ENCODE measurements around the gene WDR5. TPM values are rescaled to one million over a fixed set of nuclear protein-coding genes. Genes with fewer than 3 reads are reported as not detected.
"Not testable (repeated sequence)": the region's sequence is repeated elsewhere in the genome, so short reads cannot be mapped to it uniquely, and the experiment has no call there.

The WDR5 gene
- total and polyA plus RNA-seq, 2 donors (not counting 1 experiment from before 2014, with no cell fraction given) = 15.5 to 26.0 TPM

- H4K20me1 ChIP-seq (ENCODE audit: control insufficient read depth, extremely low read depth, insufficient read depth, low read length) = no peaks in the 10 kb centered on the region
- H3K36me3 ChIP-seq (ENCODE audit: control insufficient read depth, insufficient read depth, low read length) = no peaks in the 10 kb centered on the region
- no peak overlapping the region for H3K4me2 ChIP-seq (ENCODE audit: extremely low read depth, insufficient read depth, low read length)
- TF ChIP-seq CTCF (conservative IDR thresholded peaks at IDR 0.05 in 1 of 2, IDR thresholded peaks at IDR 0.05 in 1 of 2; ENCODE audit: low read depth in 1 of 2, low read length in 2 of 2) (no peak), EZH2 (IDR thresholded peaks at IDR 0.05; ENCODE audit: low read length, missing control alignments) (no peak)
- H2AFZ ChIP-seq (ENCODE audit: low read length) = no peak overlapping the region
- H3K9me3 ChIP-seq (ENCODE audit: control insufficient read depth, insufficient read depth, low read depth, low read length) = no peaks in the 10 kb centered on the region
- no peak overlapping the region for H3K4me3 ChIP-seq (replicated peaks in 1 of 4; ENCODE audit: control extremely low read depth in 1 of 4, insufficient read depth in 1 of 4, low read depth in 3 of 4, low read length in 4 of 4)
- no peaks in the 10 kb centered on the region for H3K79me2 ChIP-seq (ENCODE audit: control insufficient read depth, insufficient read depth, low read length)
- no peak overlapping the region for H3K9ac ChIP-seq (ENCODE audit: insufficient read depth, low read length)
- H3K27me3 ChIP-seq (ENCODE audit: control insufficient read depth, insufficient read depth, low read length) = no peaks in the 10 kb centered on the region
- H3K27ac ChIP-seq (ENCODE audit: insufficient read depth, low read length) = no peak overlapping the region
- H3K4me1 ChIP-seq (ENCODE audit: control insufficient read depth, extremely low read depth, insufficient read depth, low read length) = no peaks in the 10 kb centered on the region
- DNase-seq (ENCODE audit: low read depth in 2 of 2) = no peak
These were observed 23.3 kb upstream of the WDR5 start for GRCh38 chr9:134112561-134112960.

- not testable (repeated sequence) for H3K9ac ChIP-seq (ENCODE audit: insufficient read depth, low read length); H3K4me1 ChIP-seq (ENCODE audit: control insufficient read depth, extremely low read depth, insufficient read depth, low read length); H3K27ac ChIP-seq (ENCODE audit: insufficient read depth, low read length); H4K20me1 ChIP-seq (ENCODE audit: control insufficient read depth, extremely low read depth, insufficient read depth, low read length); H2AFZ ChIP-seq (ENCODE audit: low read length); H3K4me2 ChIP-seq (ENCODE audit: extremely low read depth, insufficient read depth, low read length); H3K9me3 ChIP-seq (ENCODE audit: control insufficient read depth, insufficient read depth, low read depth, low read length); H3K79me2 ChIP-seq (ENCODE audit: control insufficient read depth, insufficient read depth, low read length); H3K27me3 ChIP-seq (ENCODE audit: control insufficient read depth, insufficient read depth, low read length); H3K4me3 ChIP-seq (replicated peaks in 1 of 4; ENCODE audit: control extremely low read depth in 1 of 4, insufficient read depth in 1 of 4, low read depth in 3 of 4, low read length in 4 of 4); DNase-seq (ENCODE audit: low read depth in 2 of 2); H3K36me3 ChIP-seq (ENCODE audit: control insufficient read depth, insufficient read depth, low read length)
These were observed 16.9 kb upstream of the WDR5 start for GRCh38 chr9:134118972-134119371.

- Histone ChIP-seq H3K79me2 (ENCODE audit: control insufficient read depth, insufficient read depth, low read length) (no peaks in the 10 kb centered on the region), H3K36me3 (ENCODE audit: control insufficient read depth, insufficient read depth, low read length) (no peaks in the 10 kb centered on the region), H3K4me3 (replicated peaks in 1 of 4; ENCODE audit: control extremely low read depth in 1 of 4, insufficient read depth in 1 of 4, low read depth in 3 of 4, low read length in 4 of 4) (no peak overlapping the region), H4K20me1 (ENCODE audit: control insufficient read depth, extremely low read depth, insufficient read depth, low read length) (no peaks in the 10 kb centered on the region), H3K9ac (ENCODE audit: insufficient read depth, low read length) (no peak overlapping the region), H3K27ac (ENCODE audit: insufficient read depth, low read length) (no peak overlapping the region), H3K27me3 (ENCODE audit: control insufficient read depth, insufficient read depth, low read length) (no peaks in the 10 kb centered on the region), H3K4me1 (ENCODE audit: control insufficient read depth, extremely low read depth, insufficient read depth, low read length) (no peaks in the 10 kb centered on the region), H3K9me3 (ENCODE audit: control insufficient read depth, insufficient read depth, low read depth, low read length) (no peaks in the 10 kb centered on the region), H3K4me2 (ENCODE audit: extremely low read depth, insufficient read depth, low read length) (no peak overlapping the region), H2AFZ (ENCODE audit: low read length) (no peak overlapping the region)
- TF ChIP-seq EZH2 (IDR thresholded peaks at IDR 0.05; ENCODE audit: low read length, missing control alignments) = no peak
- no peak for TF ChIP-seq CTCF (conservative IDR thresholded peaks at IDR 0.05 in 1 of 2, IDR thresholded peaks at IDR 0.05 in 1 of 2; ENCODE audit: low read depth in 1 of 2, low read length in 2 of 2)
- no peak for DNase-seq (ENCODE audit: low read depth in 2 of 2)
These were observed 12.1 kb upstream of the WDR5 start for GRCh38 chr9:134123764-134124128.
